ENCODE measurements around the gene HEPACAM.

The HEPACAM gene

GRCh38 chr11:124945826-124946225 is 10.0 kb upstream of the HEPACAM start:
- no peak for TF ChIP-seq EZH2 (IDR thresholded peaks at IDR 0.05; ENCODE audit: borderline replicate concordance, low read depth, low read length, severe bottlenecking)
- no peak for TF ChIP-seq CTCF (IDR thresholded peaks at IDR 0.05; ENCODE audit: borderline replicate concordance, extremely low read depth, low read length, poor library complexity, severe bottlenecking)
- Histone ChIP-seq H3K4me1 (ENCODE audit: insufficient read depth, low read length) (peaks cover 24% of the 10 kb centered on the region), H3K27ac (ENCODE audit: low read length) (no peak overlapping the region), H3K79me2 (ENCODE audit: insufficient read depth, low read length) (no peaks in the 10 kb centered on the region), H3K9me3 (ENCODE audit: insufficient read depth, low read length, severe bottlenecking) (no peaks in the 10 kb centered on the region), H3K4me3 (ENCODE audit: low read depth in 1 of 2, low read length in 2 of 2) (no peak overlapping the region), H3K27me3 (ENCODE audit: insufficient read depth, low read length, poor library complexity) (no peaks in the 10 kb centered on the region), H4K20me1 (ENCODE audit: insufficient read depth, low read length) (no peaks in the 10 kb centered on the region), H3K36me3 (ENCODE audit: insufficient read depth, low read length) (no peaks in the 10 kb centered on the region), H3K4me2 (ENCODE audit: insufficient read depth, low read length) (no peak overlapping the region), H3K9ac (ENCODE audit: low read depth, low read length) (no peak overlapping the region), H2AFZ (ENCODE audit: low read depth, low read length) (no peak overlapping the region)
- DNase-seq: no peak
- ATAC-seq (ENCODE audit: insufficient read depth, low read depth): no peak

GRCh38 chr11:124944565-124944964 is 8.7 kb upstream of the HEPACAM start:
- Histone ChIP-seq H4K20me1 (ENCODE audit: insufficient read depth, low read length) (no peaks in the 10 kb centered on the region), H3K4me3 (ENCODE audit: low read depth in 1 of 2, low read length in 2 of 2) (no peak overlapping the region), H3K36me3 (ENCODE audit: insufficient read depth, low read length) (no peaks in the 10 kb centered on the region), H3K4me1 (ENCODE audit: insufficient read depth, low read length) (peaks cover 12% of the 10 kb centered on the region), H2AFZ (ENCODE audit: low read depth, low read length) (no peak overlapping the region), H3K27ac (ENCODE audit: low read length) (no peak overlapping the region), H3K27me3 (ENCODE audit: insufficient read depth, low read length, poor library complexity) (no peaks in the 10 kb centered on the region), H3K79me2 (ENCODE audit: insufficient read depth, low read length) (no peaks in the 10 kb centered on the region), H3K9me3 (ENCODE audit: insufficient read depth, low read length, severe bottlenecking) (no peaks in the 10 kb centered on the region), H3K9ac (ENCODE audit: low read depth, low read length) (no peak overlapping the region), H3K4me2 (ENCODE audit: insufficient read depth, low read length) (no peak overlapping the region)
- DNase-seq (no peak), ATAC-seq (ENCODE audit: insufficient read depth, low read depth) (no peak)
- no peak for TF ChIP-seq EZH2 (IDR thresholded peaks at IDR 0.05; ENCODE audit: borderline replicate concordance, low read depth, low read length, severe bottlenecking)
- TF ChIP-seq CTCF (IDR thresholded peaks at IDR 0.05; ENCODE audit: borderline replicate concordance, extremely low read depth, low read length, poor library complexity, severe bottlenecking): no peak

- peaks cover 9% of the 10 kb centered on the region; the same call in 1 of the 2 replicates for H3K4me1 ChIP-seq (ENCODE audit: insufficient read depth, low read length)
- H4K20me1 ChIP-seq (ENCODE audit: insufficient read depth, low read length): no peaks in the 10 kb centered on the region
- peaks cover under 1% of the 10 kb centered on the region for H3K27me3 ChIP-seq (ENCODE audit: insufficient read depth, low read length, poor library complexity)
- H3K79me2 ChIP-seq (ENCODE audit: insufficient read depth, low read length): no peaks in the 10 kb centered on the region
- no peak overlapping the region for H3K4me2 ChIP-seq (ENCODE audit: insufficient read depth, low read length)
- no peak overlapping the region for H3K27ac ChIP-seq (ENCODE audit: low read length)
- ATAC-seq (ENCODE audit: insufficient read depth, low read depth) (peak; percentile 62; the same call in 2 of the 3 replicates), DNase-seq (no peak)
- H3K9me3 ChIP-seq (ENCODE audit: insufficient read depth, low read length, severe bottlenecking): no peaks in the 10 kb centered on the region
- TF ChIP-seq EZH2 (IDR thresholded peaks at IDR 0.05; ENCODE audit: borderline replicate concordance, low read depth, low read length, severe bottlenecking) (no peak), CTCF (IDR thresholded peaks at IDR 0.05; ENCODE audit: borderline replicate concordance, extremely low read depth, low read length, poor library complexity, severe bottlenecking) (no peak)
- no peaks in the 10 kb centered on the region for H3K36me3 ChIP-seq (ENCODE audit: insufficient read depth, low read length)
- no peak overlapping the region for H3K9ac ChIP-seq (ENCODE audit: low read depth, low read length)
- no peak overlapping the region for H3K4me3 ChIP-seq (ENCODE audit: low read depth in 1 of 2, low read length in 2 of 2)
- H2AFZ ChIP-seq (ENCODE audit: low read depth, low read length): no peak overlapping the region
Observed at GRCh38 chr11:124943741-124944140, 7.9 kb upstream of the HEPACAM start.

- H3K4me1 ChIP-seq (ENCODE audit: insufficient read depth, low read length): peaks cover 9% of the 10 kb centered on the region; the same call in 1 of the 2 replicates
- DNase-seq: no peak
- TF ChIP-seq EZH2 (IDR thresholded peaks at IDR 0.05; ENCODE audit: borderline replicate concordance, low read depth, low read length, severe bottlenecking) (no peak), CTCF (IDR thresholded peaks at IDR 0.05; ENCODE audit: borderline replicate concordance, extremely low read depth, low read length, poor library complexity, severe bottlenecking) (no peak)
- no peak overlapping the region for H3K27ac ChIP-seq (ENCODE audit: low read length)
- H4K20me1 ChIP-seq (ENCODE audit: insufficient read depth, low read length): no peaks in the 10 kb centered on the region
- H2AFZ ChIP-seq (ENCODE audit: low read depth, low read length): no peak overlapping the region
- H3K27me3 ChIP-seq (ENCODE audit: insufficient read depth, low read length, poor library complexity): peaks cover 4% of the 10 kb centered on the region
- H3K4me2 ChIP-seq (ENCODE audit: insufficient read depth, low read length): no peak overlapping the region
- H3K9me3 ChIP-seq (ENCODE audit: insufficient read depth, low read length, severe bottlenecking): no peaks in the 10 kb centered on the region
- H3K4me3 ChIP-seq (ENCODE audit: low read depth in 1 of 2, low read length in 2 of 2): no peak overlapping the region
- H3K36me3 ChIP-seq (ENCODE audit: insufficient read depth, low read length): no peaks in the 10 kb centered on the region
- ATAC-seq (ENCODE audit: insufficient read depth, low read depth): no peak
- H3K79me2 ChIP-seq (ENCODE audit: insufficient read depth, low read length): no peaks in the 10 kb centered on the region
- H3K9ac ChIP-seq (ENCODE audit: low read depth, low read length): no peak overlapping the region
Observed at GRCh38 chr11:124943254-124943616, 7.4 kb upstream of the HEPACAM start.

Data from DND-41 (cell line).